Neural crest cell (in vitro differentiated cells): ENCODE results near the gene MCF2L. TPM values are rescaled to one million over a fixed set of nuclear protein-coding genes. Genes with fewer than 3 reads are reported as not detected.
A peak's percentile ranks its signal among the peaks of the same experiment; 100 is the strongest.

Experiments
- DNase-seq: peaks from one replicate; pipeline ENCODE4 v3.0.0; 2021; ENCODE audit warnings: low read depth, mixed read lengths, low spot score
- H3K27ac Mint-ChIP-seq: one replicate; pipeline ENCODE4 v1.8.0; 2021; ENCODE audit warnings: mild to moderate bottlenecking, mixed read lengths; ENCODE audit not compliant: unreplicated experiment
- H3K27me3 Mint-ChIP-seq: 2 replicates; pipeline ENCODE4 v1.8.0; 2021; ENCODE audit warnings: low read depth, mild to moderate bottlenecking, mixed read lengths
- H3K36me3 Mint-ChIP-seq: 2 replicates; pipeline ENCODE4 v1.8.0; 2021; ENCODE audit warnings: low read depth, mild to moderate bottlenecking, mixed read lengths
- H3K4me1 Mint-ChIP-seq: 2 replicates; pipeline ENCODE4 v1.8.0; 2021; ENCODE audit warnings: mixed read lengths
- H3K4me3 Mint-ChIP-seq: one replicate; pipeline ENCODE4 v1.8.0; 2021; ENCODE audit warnings: mild to moderate bottlenecking, mixed read lengths
- H3K9me3 Mint-ChIP-seq: 2 replicates; pipeline ENCODE4 v1.8.0; 2021; ENCODE audit warnings: mixed read lengths
- total RNA-seq: library from RNA; stranded (reverse); gene quantifications from 2 replicates; pipeline ENCODE4 v1.2.1, GENCODE V29; 2021
- TF ChIP-seq, protein P1 (sequence below): fragments of 200-600 bp; sonication (generic); conservative IDR thresholded peaks from 2 replicates; pipeline ENCODE4 v1.5.0; 2021; ENCODE audit warnings: antibody characterized with exemption, mild to moderate bottlenecking

MCF2L gene
- total RNA-seq, 1 donor from 2014 or later = 59.9 TPM

DNA sequence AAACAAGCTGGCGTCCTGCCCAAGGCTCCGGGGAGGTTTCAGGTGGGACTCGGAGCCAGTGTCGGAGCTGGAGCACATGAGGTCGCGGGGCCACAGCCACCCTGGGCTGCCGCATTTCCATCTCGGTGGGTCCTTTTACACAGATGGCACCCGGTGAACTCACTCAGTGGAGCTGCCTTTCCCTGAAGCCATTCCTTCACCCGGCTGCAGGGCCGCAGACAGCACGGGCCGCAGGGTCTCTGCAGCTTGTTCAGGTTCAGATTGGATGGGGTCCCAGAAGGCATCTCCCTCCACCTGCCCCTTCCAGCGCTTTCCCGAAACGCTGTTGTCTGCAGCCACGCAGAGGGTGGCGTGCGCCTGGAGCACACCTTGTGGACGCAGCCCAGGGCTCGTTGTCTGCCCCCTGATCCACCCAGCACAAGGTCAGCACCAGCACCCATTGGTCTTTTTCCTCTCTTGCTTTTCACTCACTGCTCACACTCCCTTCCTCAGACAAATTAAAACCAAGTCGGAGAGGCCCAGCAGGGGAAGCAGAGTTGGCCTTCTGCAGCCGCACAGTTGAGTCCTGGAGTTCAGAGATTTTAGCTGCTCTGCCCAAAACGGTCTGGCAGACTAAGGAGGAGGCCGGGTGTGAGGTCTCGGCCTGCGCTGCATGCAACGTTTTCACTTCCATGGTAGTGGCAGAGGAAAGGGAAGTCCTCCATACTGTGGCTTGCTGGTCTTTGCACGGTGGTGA, 18.1 kb downstream of the MCF2L start:
- H3K36me3 Mint-ChIP-seq = peaks cover 11% of the 10 kb centered on the region
- peak overlapping the region; percentile 62 for H3K27ac Mint-ChIP-seq
- no peaks in the 10 kb centered on the region for H3K27me3 Mint-ChIP-seq
- H3K4me1 Mint-ChIP-seq = peaks cover 17% of the 10 kb centered on the region
- no peak for DNase-seq
- H3K4me3 Mint-ChIP-seq = no peak overlapping the region
- H3K9me3 Mint-ChIP-seq = no peaks in the 10 kb centered on the region
- TF ChIP-seq, protein P1, sequence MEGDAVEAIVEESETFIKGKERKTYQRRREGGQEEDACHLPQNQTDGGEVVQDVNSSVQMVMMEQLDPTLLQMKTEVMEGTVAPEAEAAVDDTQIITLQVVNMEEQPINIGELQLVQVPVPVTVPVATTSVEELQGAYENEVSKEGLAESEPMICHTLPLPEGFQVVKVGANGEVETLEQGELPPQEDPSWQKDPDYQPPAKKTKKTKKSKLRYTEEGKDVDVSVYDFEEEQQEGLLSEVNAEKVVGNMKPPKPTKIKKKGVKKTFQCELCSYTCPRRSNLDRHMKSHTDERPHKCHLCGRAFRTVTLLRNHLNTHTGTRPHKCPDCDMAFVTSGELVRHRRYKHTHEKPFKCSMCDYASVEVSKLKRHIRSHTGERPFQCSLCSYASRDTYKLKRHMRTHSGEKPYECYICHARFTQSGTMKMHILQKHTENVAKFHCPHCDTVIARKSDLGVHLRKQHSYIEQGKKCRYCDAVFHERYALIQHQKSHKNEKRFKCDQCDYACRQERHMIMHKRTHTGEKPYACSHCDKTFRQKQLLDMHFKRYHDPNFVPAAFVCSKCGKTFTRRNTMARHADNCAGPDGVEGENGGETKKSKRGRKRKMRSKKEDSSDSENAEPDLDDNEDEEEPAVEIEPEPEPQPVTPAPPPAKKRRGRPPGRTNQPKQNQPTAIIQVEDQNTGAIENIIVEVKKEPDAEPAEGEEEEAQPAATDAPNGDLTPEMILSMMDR = no peak

DNA sequence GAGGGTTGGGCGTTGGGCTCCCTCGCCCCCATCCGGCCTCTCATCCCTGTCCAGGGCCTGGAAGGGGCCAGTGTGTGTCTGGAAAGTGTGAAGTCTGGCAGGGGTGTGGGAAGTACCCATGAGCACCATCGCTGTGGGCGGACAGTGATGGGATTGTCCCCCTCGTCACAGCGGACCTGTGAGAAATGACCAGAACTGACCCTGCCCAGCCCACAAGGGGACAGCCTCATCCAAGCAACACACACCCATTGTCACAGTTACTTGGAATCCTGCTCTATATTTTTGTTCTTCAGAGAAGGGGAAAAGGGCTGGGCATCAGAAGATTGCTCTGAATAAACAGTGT, 18.6 kb downstream of the MCF2L start:
- DNase-seq = no peak
- peak overlapping the region; percentile 9 for H3K4me3 Mint-ChIP-seq
- no peaks in the 10 kb centered on the region for H3K27me3 Mint-ChIP-seq
- H3K36me3 Mint-ChIP-seq = peaks cover 11% of the 10 kb centered on the region
- TF ChIP-seq, protein P1 = no peak
- no peaks in the 10 kb centered on the region for H3K9me3 Mint-ChIP-seq
- peaks cover 17% of the 10 kb centered on the region for H3K4me1 Mint-ChIP-seq
- H3K27ac Mint-ChIP-seq = peak overlapping the region; percentile 62

DNA sequence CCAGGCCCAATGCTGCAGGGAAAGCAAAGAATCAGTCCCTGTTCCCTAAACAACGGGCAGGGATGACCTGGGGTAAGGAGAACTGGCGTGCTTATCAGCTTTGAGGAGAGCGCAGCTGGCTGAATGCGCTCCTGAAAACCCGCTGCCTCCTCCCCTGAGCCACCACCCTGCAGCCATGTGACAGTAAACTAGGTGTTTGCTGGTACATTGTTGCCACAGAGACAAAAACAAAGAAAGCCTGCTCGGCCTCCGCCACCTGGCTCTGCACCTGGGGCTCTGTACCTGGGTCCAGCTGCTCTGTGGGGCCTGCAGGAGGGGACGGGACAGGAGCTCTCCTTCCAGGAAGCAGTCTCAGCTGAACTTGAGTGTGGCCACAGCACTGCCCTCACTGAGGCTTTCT, 21.8 kb downstream of the MCF2L start:
- no peak for DNase-seq
- H3K9me3 Mint-ChIP-seq = no peaks in the 10 kb centered on the region
- TF ChIP-seq, protein P1 = no peak
- H3K4me1 Mint-ChIP-seq = peaks cover 15% of the 10 kb centered on the region
- H3K36me3 Mint-ChIP-seq = peaks cover 11% of the 10 kb centered on the region
- H3K4me3 Mint-ChIP-seq = no peak overlapping the region
- no peak overlapping the region for H3K27ac Mint-ChIP-seq
- H3K27me3 Mint-ChIP-seq = no peaks in the 10 kb centered on the region

DNA sequence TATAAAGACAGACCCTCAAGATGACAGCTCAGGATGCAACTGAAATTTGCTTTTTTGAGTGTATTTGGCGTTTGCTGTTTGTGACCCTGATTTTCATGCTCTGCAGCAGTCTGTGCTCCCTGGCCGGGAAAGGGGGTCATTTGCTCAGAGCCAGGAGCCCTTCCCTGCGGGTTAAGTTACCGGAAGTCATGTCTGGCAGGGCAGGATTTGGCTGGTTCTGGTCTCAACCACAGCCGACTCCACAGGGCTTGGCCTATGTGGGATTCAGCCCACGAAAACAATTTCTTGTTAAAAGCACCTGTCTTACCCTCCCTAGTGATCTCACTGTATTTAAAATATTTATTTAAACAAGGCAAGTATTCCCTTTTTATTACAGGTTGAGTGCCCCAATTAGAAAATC, 22.6 kb downstream of the MCF2L start:
- Mint-ChIP-seq H3K36me3 (peaks cover 11% of the 10 kb centered on the region), H3K27me3 (no peaks in the 10 kb centered on the region), H3K27ac (no peak overlapping the region), H3K9me3 (no peaks in the 10 kb centered on the region), H3K4me3 (no peak overlapping the region), H3K4me1 (peaks cover 10% of the 10 kb centered on the region)
- DNase-seq = no peak
- TF ChIP-seq, protein P1 = no peak

DNA sequence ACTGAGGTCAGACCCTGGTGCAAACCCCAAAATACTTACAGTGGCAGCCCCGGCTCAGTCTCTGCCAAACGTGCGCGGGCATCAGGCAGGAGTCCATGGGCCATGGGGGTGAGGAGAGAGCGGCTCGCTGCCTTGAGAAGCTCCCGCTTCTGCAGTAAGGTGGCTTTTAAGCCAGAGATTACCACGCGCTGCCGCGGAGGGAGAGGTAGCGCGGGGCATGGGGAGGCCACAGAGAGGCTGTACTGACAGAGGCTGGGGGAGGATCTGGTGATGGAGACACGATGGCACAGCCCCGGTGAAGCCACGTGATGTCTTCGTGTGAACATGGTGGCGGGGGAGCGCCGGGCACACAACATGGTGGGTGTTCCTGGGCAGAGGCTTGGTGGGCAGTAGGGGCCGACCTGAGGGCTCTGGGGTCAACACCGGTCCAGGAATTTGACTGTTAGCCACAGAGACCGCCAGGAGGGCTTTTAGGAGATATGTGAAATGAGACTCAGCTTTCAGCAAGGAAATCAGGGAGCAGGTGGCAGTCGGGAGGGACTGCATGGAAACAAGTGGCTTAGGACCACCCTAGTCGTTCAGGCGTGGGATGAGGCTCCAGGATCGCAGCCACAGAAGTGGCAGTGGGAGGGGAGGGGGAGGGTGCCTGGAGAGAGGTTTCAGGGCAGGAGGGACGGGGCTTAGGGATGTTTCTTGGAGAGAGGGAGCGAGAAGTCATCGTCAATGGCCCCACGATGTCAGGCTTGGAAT, 24.1 kb downstream of the MCF2L start:
- Mint-ChIP-seq H3K36me3 (peaks cover 7% of the 10 kb centered on the region), H3K27me3 (no peaks in the 10 kb centered on the region), H3K4me3 (no peak overlapping the region), H3K9me3 (no peaks in the 10 kb centered on the region), H3K27ac (no peak overlapping the region), H3K4me1 (peaks cover 4% of the 10 kb centered on the region)
- DNase-seq = no peak
- TF ChIP-seq, protein P1 = no peak
